ENCODE data around the gene PDE8B.

Gene PDE8B

GRCh38 chr5:77294185-77294584 lies 83.7 kb downstream of the PDE8B start:
- DNase-seq: peak; percentile 72 to 75

GRCh38 chr5:77295863-77296378 lies 85.4 kb downstream of the PDE8B start:
- DNase-seq: no peak

GRCh38 chr5:77298146-77298545 lies 87.7 kb downstream of the PDE8B start:
- DNase-seq: no peak

GRCh38 chr5:77300451-77300850 lies 90.0 kb downstream of the PDE8B start:
- DNase-seq: no peak

GRCh38 chr5:77301447-77301883 lies 91.0 kb downstream of the PDE8B start:
- DNase-seq: no peak

DNA sequence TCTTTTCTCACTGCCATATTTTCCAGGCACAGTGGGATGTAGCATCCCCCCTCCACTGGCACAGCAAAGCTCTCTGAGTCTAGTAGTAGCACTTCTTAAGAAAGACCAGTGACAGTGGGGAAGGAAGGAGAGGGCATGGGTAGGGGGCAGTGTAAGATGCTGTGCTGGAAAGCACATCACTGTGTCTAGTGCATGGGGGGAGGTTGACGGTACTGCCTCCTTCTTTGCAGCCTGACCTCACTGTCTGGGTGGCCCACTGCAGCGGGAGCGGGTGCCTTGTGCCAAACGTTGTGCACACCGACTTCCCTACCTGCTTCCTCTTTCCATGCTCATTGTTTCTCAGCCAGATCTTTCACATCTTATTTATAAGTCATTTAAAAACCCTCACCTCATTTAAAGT lies 91.8 kb downstream of the PDE8B start:
- no peak for DNase-seq

DNA sequence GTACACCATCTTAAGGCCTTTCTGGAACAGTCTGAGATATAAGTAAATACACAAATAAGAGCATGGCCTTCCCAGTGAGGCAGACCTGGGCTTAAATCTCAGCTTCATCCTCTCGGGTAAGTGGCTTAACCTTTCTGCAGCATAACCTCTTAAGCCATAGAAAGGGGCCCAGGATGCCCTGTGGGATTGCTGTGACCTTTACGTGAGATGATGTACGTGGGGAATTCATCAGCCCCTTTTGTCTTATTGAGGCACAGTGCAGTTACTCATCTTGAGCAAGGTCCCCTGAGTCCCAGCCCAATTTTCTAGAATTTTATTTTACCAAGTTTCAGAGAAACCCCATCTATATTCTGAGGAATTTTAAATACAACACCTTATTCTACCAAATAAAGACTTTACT lies 92.2 kb downstream of the PDE8B start:
- DNase-seq: no peak

DNA sequence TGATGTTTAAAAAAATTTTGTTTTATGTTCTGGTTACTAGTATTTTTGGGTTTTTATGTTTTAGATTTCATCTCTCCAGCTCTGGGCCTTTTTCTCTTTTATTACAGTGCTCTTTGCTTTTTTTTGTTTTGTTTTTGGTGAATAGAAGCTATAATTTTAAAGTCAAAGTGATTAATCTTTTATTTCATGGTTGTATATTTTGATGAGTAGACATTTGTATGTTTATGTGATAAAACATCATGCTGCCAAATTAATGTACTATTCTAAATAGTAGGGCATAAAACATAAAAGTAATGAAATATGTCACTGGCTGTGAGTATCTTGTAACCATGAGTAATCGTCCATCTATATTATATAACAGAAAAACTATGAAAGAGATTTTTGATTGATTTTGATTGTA lies 93.9 kb downstream of the PDE8B start:
- no peak for DNase-seq

DNA sequence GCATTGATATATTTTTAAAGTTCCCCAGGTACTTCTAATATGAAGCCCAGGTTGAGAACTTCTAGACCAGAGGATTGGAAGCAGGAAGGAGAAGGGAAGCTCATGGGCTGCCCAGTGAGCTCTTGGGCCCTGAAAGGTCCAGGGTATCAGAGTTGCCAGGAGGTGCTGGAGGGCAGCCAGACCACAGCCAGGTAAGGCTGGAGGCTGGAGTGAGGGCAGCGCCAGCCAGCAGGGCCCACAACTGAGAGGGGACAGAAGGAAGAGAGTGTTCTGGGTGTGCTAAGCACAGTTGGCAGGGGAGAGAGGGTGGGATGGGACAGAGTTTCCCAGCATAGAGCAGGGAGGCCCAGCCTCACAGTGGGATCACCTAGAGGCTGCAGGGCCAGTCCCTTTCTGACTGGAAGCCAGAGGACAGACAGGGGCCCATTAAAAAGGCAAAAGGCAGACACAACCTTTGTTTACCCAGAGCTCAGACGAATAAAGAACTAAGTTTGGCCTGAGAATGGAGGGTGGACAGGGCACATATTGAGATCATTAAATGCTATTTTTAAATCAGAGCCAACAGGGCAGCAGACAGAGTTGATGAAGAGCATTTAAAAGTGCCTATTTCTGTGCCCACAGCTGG lies 94.9 kb downstream of the PDE8B start:
- DNase-seq: no peak

DNA sequence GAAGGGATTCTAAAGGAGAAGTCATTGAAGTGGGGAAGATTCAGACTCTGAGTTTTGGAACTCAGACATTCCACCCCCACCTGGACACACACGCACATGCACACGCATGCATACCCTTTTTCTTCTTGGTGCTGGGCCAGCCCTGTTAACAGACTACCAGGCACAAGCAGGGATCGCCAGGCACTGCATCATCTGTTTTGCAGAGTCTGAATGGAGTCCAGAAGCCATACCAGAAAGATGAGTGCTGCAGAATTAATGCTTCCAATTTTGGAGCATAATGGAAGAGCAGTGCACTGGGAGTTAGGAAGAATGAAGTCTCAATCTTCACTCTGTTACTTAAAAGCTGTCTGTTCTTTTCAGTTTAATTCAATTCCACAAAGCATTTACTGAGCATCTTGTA lies 95.5 kb downstream of the PDE8B start:
- no peak for DNase-seq

DNA sequence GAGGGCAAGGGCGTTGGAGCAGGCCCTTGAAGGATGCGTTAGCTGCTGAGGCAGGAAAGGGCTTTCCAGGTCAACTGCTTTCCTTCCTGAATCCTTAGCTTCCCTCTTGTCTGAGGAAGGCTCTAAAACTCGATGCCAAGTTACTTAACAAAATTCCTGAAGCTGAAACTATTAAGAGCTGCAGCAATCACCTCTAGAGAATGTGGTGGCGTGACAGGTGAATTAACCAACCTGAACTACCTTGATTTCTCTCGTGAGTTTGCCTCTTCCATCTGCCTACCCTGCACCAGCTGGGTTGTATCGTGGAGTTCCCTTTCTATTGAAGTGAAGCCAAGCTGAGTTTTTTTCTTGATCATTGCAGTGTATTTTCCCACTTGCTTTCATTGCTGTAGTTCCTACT lies 96.1 kb downstream of the PDE8B start:
- no peak for DNase-seq

- no peak for DNase-seq
Measured at GRCh38 chr5:77308154-77308960, 97.9 kb downstream of the PDE8B start.

- no peak for DNase-seq
Measured at GRCh38 chr5:77309140-77309539, 98.7 kb downstream of the PDE8B start.

DNA sequence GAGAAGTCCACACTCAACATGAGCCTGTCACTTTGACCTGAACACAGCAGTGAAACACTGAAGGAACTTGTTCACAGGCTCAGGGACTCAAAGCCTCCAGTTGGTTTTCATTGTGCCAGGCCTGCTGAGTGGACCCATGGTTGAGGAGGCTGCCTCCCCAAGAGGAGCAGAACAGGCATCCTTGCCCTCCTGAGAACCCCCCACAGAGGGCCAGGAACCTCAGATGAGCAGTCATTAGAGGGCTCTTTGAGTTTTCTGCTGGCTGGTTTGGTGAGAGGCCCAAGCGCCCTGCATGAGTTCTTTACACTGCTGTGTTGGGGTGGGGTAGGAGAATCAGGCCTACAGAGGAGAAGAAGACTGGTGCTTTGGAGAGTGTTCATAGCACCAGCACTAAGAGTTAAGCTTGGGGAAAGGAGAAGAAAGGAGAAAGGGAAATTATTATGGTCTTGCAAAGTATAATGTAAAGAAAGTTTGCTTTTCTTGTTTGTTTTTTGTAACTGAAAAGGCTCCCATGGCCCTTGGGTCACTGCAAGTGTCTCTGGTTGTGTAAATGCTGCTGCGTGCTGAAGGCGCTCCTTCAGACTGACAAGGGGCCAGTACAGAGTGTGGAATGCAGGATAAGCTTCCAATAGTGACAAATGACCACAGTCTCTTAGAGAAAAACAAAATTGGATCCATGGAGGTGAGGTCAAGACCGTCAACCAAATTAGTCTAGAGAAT lies 100.2 kb downstream of the PDE8B start:
- DNase-seq: no peak

DNA sequence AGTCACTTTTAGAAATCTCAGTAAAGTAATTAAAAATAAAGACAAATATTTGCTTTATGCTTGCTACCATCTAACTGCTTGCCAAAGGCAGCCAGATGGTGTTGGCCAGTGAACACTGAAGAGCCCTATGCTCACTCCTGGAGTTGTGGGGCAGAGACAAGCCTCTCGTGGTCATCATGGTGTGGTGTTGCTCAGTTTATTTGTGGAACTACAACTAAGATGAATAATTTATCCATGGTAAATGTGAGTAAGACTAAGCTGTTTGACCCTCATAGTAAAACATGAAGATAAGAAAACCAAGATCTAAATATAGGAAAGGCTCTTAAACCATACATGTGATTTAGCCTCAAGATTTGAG lies 100.7 kb downstream of the PDE8B start:
- no peak for DNase-seq

DNA sequence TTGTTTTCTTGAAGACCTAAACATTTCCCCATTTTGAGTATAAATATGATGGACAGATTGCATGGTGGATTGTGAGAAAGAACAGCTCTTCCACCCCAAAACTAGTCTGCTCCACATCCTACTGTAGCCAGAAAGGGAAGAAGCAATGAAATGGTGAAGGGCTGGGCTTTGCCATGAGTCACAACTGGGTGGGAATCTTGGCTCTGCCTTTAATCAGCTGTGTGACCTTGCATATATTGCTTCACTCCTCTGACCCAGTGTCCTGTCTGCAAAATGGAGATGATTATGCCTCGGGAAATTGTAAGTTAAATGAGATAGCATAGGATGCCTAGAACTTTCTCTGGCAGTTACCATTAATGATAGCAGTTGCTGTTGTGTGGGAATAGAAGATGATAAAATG lies 101.9 kb downstream of the PDE8B start:
- DNase-seq: peak; percentile 17 to 21

GRCh38 chr5:77316871-77317661 lies 106.6 kb downstream of the PDE8B start:
- DNase-seq: no peak

- DNase-seq: no peak
Measured at GRCh38 chr5:77318060-77318459, 107.6 kb downstream of the PDE8B start.

GRCh38 chr5:77319117-77319804 lies 108.8 kb downstream of the PDE8B start:
- DNase-seq: no peak

- no peak for DNase-seq
Measured at GRCh38 chr5:77321793-77322394, 111.4 kb downstream of the PDE8B start.

DNA sequence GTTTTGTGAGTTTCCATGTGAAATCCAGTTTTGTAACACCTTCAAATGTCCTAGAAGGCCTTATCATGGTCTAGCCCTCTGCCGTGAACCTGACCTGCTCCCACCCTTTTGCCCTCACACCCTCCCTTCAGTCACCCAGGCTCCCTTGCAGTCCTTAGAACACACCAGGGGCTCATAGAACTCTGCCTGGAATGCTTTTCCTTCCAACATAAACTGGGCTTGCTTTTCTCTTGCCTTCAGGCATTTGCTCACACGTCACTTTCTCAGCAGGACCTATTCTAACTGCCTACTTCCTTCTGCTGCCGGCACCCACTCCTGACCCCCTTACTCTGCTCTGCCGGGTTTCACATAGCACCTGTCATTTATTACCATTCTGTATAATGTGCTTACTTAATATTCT lies 111.9 kb downstream of the PDE8B start:
- no peak for DNase-seq

Data from inflammatory macrophage treated with lipopolysaccharide for 1 hour (primary cell).